ENCODE results near the gene ERC1. TPM values are rescaled to one million over a fixed set of nuclear protein-coding genes. Genes with fewer than 3 reads are reported as not detected.
A peak's percentile ranks its signal among the peaks of the same experiment; 100 is the strongest.

ERC1 gene
- total and polyA plus RNA-seq, 9 of the 15 experiments (the other 6 are each of a cell fraction or from before 2014, with no cell fraction given), result 0.74 to 11.8 (median 4.8) TPM

DNA sequence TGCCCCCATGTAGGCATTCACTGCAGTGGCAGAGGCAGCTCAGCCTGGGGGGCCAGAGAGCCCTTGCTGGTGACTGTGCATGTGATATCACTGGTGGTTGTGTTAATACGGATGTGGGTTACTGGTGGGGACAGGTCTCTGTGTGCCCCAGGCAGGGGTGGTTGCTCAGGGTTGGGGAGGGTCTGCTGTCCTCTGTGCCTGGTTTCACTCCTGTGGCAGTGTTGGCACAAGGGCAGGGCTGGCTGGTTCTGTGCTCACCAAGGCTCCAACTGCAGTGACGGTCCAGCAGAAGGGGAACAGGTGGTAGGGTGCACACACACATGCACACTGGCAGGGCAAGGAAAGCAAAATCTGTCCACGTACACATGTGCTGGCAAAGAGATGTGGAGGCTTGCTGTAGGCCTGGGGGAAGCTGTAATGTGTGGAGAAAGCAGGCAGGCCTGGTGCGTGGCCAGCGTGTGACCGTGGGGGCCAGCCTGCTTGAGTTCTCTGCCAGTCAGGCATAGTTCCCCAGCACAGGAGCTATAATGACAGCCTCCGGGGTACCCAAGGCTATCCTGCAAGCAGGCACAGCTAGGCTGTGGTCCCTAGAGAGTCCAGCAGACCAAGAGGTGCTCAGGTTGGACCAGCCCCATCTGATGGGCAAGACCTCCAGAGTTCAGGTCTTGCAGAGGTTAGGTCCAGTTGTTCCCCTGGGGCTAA, 348.7 kb downstream of the ERC1 start:
- ATAC-seq (no peak), DNase-seq (ENCODE audit: extremely low read depth in 1 of 4, low spot score in 3 of 4) (no peak), FAIRE-seq (no peak)
- in situ Hi-C loops (cut with MboI), result no loop called here
- 86% methylated on average over 7 of the region's 7 CpGs for WGBS (ENCODE audit: insufficient coverage, low coverage, missing lambda C conversion rate)
- no TSS peak for BruUV-seq (replicated peaks)
- H4K20me1 ChIP-seq (replicated peaks; ENCODE audit: control insufficient read depth, insufficient read depth, low read length), result no peaks in the 10 kb centered on the region
- no peaks in the 10 kb centered on the region for H3K79me2 ChIP-seq (ENCODE audit: control insufficient read depth, insufficient read depth, low read length)
- no peak overlapping the region for H3K4me2 ChIP-seq (ENCODE audit: insufficient read depth, low read length)
- no peaks in the 10 kb centered on the region for H3K9me1 ChIP-seq (ENCODE audit: control insufficient read depth, insufficient read depth, low read length)
- POLR2A ChIA-PET, result interaction anchor here (1.0 kb wide), 1 partner anchor 10 kb away, joined by 3 read pairs; no protein-coding TSS in a partner anchor
- peak overlapping the region in 1 of 2 experiments; percentile 26; a peak in 1 of 4 replicates for H3K9ac ChIP-seq (ENCODE audit: insufficient read depth in 1 of 2, low read depth in 2 of 2, low read length in 2 of 2)
- H3K4me3 ChIP-seq, result no peak overlapping the region
- intact Hi-C loops (cut with micrococcal nuclease), result no loop called here
- no peaks in the 10 kb centered on the region for H3K27me3 ChIP-seq (ENCODE audit: control insufficient read depth in 2 of 2, insufficient read depth in 2 of 2, low read length in 2 of 2)
- CTCF ChIA-PET (ENCODE audit: low intra/inter-chr PET ratio), result no interaction called here
- no peaks in the 10 kb centered on the region for H3K36me3 ChIP-seq (ENCODE audit: control insufficient read depth, insufficient read depth, low read length)
- H3K27ac ChIP-seq (ENCODE audit: extremely low read depth, low read depth, low read length), result no peak overlapping the region
- peaks cover 7% of the 10 kb centered on the region in 2 experiments; a peak in 4 of 5 replicates for H3K4me1 ChIP-seq (replicated peaks in 1 of 2; ENCODE audit: control insufficient read depth in 2 of 2, insufficient read depth in 2 of 2, low read length in 2 of 2)
- no peaks in the 10 kb centered on the region for H3K9me3 ChIP-seq (replicated peaks; ENCODE audit: control insufficient read depth, insufficient read depth, low read depth, low read length)
- H2AFZ ChIP-seq (ENCODE audit: low read depth, low read length), result no peak overlapping the region
- TF ChIP-seq SREBF1 (IDR thresholded peaks at IDR 0.05; ENCODE audit: borderline replicate concordance, low read depth, low read length) (no peak), CEBPB (tag; IDR thresholded peaks at IDR 0.05) (no peak), FOXA1 (IDR thresholded peaks at IDR 0.05; ENCODE audit: borderline replicate concordance) (no peak), PHTF2 (CRISPR knock-in tag; IDR thresholded peaks at IDR 0.05) (no peak), SIN3B (IDR thresholded peaks at IDR 0.05; ENCODE audit: low read depth) (no peak), KLF6 (CRISPR knock-in tag; IDR thresholded peaks at IDR 0.05; ENCODE audit: borderline replicate concordance) (no peak), XRCC5 (IDR thresholded peaks at IDR 0.05; ENCODE audit: low read depth, low read length) (no peak), NCOR1 (IDR thresholded peaks at IDR 0.05) (no peak), ZZZ3 (IDR thresholded peaks at IDR 0.05) (no peak), CBX1 (IDR thresholded peaks at IDR 0.05; ENCODE audit: low read depth) (no peak)
- TF ChIP-seq, protein P1, sequence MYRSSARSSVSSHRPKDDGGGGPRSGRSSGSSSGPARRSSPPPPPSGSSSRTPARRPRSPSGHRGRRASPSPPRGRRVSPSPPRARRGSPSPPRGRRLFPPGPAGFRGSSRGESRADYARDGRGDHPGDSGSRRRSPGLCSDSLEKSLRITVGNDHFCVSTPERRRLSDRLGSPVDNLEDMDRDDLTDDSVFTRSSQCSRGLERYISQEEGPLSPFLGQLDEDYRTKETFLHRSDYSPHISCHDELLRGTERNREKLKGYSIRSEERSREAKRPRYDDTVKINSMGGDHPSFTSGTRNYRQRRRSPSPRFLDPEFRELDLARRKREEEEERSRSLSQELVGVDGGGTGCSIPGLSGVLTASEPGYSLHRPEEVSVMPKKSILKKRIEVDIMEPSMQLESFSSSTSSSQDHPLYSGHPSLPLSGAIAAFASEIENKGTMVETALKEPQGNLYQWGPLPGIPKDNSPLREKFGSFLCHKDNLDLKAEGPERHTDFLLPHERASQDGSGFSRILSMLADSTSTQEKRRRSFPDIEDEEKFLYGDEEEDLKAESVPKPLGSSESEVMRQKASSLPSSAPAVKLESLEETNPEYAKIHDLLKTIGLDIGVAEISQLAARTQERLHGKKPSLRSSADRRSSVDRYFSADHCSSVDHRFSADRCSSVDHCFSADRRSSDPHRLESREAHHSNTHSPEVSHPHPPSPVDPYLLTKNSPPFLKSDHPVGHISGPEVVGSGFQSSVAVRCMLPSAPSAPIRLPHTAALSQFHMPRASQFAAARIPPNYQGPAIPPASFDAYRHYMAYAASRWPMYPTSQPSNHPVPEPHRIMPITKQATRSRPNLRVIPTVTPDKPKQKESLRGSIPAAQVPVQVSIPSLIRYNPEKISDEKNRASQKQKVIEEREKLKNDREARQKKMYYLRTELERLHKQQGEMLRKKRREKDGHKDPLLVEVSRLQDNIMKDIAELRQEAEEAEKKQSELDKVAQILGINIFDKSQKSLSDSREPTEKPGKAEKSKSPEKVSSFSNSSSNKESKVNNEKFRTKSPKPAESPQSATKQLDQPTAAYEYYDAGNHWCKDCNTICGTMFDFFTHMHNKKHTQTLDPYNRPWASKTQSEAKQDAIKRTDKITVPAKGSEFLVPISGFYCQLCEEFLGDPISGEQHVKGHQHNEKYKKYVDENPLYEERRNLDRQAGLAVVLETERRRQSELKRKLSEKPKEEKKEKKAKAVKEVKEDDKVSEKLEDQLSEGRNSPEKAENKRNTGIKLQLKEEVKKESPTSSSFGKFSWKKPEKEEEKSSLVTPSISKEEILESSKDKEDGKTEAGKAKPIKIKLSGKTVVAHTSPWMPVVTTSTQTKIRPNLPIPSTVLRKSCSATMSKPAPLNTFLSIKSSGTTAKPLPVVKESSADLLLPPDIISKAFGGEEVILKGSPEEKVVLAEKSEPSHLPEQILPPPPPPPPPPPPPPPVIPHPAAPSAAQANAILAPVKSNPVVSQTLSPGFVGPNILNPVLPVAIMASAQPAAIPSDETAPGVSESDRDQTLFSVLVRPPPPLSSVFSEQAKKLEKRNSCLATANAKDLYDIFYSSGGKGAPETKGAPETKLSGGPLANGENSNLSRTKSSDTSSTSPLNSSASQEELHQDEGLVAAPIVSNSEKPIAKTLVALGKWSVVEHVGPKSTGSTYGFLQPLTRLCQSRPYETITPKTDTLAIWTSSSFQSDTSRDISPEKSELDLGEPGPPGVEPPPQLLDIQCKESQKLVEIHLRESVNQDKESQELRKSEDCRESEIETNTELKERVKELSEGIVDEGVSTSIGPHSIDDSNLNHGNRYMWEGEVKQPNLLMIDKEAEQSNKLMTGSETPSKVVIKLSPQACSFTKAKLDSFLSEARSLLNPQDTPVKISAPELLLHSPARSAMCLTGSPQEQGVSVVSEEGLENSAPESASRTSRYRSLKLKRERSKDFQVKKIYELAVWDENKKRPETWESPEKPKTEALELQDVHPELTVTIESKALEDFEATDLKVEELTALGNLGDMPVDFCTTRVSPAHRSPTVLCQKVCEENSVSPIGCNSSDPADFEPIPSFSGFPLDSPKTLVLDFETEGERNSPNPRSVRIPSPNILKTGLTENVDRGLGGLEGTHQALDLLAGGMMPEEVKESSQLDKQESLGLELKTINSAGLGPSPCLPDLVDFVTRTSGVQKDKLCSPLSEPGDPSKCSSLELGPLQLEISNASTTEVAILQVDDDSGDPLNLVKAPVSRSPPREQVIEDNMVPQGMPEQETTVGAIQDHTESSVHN (IDR thresholded peaks at IDR 0.05; ENCODE audit: borderline replicate concordance in 1 of 2, low read depth in 1 of 2), result no peak
- TF ChIP-seq, protein P2, sequence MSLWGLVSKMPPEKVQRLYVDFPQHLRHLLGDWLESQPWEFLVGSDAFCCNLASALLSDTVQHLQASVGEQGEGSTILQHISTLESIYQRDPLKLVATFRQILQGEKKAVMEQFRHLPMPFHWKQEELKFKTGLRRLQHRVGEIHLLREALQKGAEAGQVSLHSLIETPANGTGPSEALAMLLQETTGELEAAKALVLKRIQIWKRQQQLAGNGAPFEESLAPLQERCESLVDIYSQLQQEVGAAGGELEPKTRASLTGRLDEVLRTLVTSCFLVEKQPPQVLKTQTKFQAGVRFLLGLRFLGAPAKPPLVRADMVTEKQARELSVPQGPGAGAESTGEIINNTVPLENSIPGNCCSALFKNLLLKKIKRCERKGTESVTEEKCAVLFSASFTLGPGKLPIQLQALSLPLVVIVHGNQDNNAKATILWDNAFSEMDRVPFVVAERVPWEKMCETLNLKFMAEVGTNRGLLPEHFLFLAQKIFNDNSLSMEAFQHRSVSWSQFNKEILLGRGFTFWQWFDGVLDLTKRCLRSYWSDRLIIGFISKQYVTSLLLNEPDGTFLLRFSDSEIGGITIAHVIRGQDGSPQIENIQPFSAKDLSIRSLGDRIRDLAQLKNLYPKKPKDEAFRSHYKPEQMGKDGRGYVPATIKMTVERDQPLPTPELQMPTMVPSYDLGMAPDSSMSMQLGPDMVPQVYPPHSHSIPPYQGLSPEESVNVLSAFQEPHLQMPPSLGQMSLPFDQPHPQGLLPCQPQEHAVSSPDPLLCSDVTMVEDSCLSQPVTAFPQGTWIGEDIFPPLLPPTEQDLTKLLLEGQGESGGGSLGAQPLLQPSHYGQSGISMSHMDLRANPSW (CRISPR knock-in tag; IDR thresholded peaks at IDR 0.05), result no peak

All from K562 (cell line).